Parathyroid adenoma (tissue), 2 donors: ENCODE measurements around the gene GAS2L2.
"Not testable (repeated sequence)": the region's sequence is repeated elsewhere in the genome, so short reads cannot be mapped to it uniquely, and the experiment has no call there.

Experiments
- H2AFZ ChIP-seq: fragments of 300-600 bp; sonication (generic); one replicate; pipeline ENCODE4 v1.7.0; 2017; ENCODE audit warnings: antibody characterized with exemption, mild to moderate bottlenecking
- H3K27ac ChIP-seq: fragments of 300-600 bp; sonication (generic); one replicate; pipeline ENCODE4 v1.7.0; 2017
- H3K27me3 ChIP-seq: fragments of 300-600 bp; sonication (generic); one replicate; pipeline ENCODE4 v1.7.0; 2017; ENCODE audit warnings: low read length; ENCODE audit not compliant: control insufficient read depth, insufficient read depth
- H3K36me3 ChIP-seq: fragments of 300-600 bp; sonication (generic); one replicate; pipeline ENCODE4 v1.7.0; 2017; ENCODE audit warnings: low read length; ENCODE audit not compliant: control insufficient read depth, insufficient read depth
- H3K4me1 ChIP-seq: fragments of 300-600 bp; sonication (generic); one replicate; pipeline ENCODE4 v1.7.0; 2017; ENCODE audit warnings: control low read depth
- H3K4me2 ChIP-seq: fragments of 300-600 bp; sonication (generic); one replicate; pipeline ENCODE4 v1.7.0; 2017; ENCODE audit warnings: low read length
- H3K4me3 ChIP-seq: fragments of 300-600 bp; sonication (generic); one replicate; pipeline ENCODE4 v1.7.0; 2017; ENCODE audit warnings: low read depth, low read length
- H3K79me2 ChIP-seq: fragments of 300-600 bp; sonication (generic); one replicate; pipeline ENCODE4 v1.7.0; 2017; ENCODE audit warnings: control low read depth
- H3K9ac ChIP-seq: fragments of 300-600 bp; sonication (generic); one replicate; pipeline ENCODE4 v1.7.0; 2017; ENCODE audit warnings: mild to moderate bottlenecking
- H3K9me3 ChIP-seq: fragments of 300-600 bp; sonication (generic); one replicate; pipeline ENCODE4 v1.7.0; 2017; ENCODE audit warnings: low read length; ENCODE audit not compliant: control insufficient read depth
- CTCF ChIP-seq: fragments of 300-600 bp; sonication (generic); IDR thresholded peaks from one replicate; pipeline ENCODE4 v1.7.0; 2017; ENCODE audit warnings: antibody characterized with exemption, mild to moderate bottlenecking
- donor health status: primary hyperparathyroidism.

The GAS2L2 gene

GRCh38 chr17:35705230-35705629, 47.8 kb downstream of the GAS2L2 start:
- no peaks in the 10 kb centered on the region for H3K27me3 ChIP-seq

DNA sequence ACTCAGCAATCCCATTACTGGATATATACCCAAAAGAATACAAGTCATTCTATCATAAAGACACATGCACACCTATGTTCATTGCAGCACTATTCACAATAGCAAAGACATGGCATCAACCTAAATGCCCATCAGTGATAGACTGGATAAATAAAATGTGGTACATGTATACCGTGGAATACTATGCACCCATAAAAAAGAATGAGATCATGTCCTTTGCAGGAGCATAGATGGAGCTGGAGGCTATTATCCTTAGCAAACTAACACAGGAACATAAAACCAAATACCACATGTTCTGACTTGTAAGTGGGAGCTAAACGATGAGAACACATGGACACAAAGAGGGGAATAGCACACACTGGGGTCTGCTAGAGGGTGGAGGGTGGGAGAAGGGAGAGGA, 49.7 kb downstream of the GAS2L2 start:
- H3K36me3 ChIP-seq, H3K27me3 ChIP-seq, H3K9me3 ChIP-seq, H3K4me2 ChIP-seq, H2AFZ ChIP-seq, H3K4me3 ChIP-seq, H3K27ac ChIP-seq, H3K9ac ChIP-seq: not testable (repeated sequence)
- Histone ChIP-seq H3K4me1 (peaks cover 20% of the 10 kb centered on the region), H3K79me2 (peaks cover 26% of the 10 kb centered on the region)

More at GRCh38 chr17:35705230-35705629, 47.8 kb downstream of the GAS2L2 start:
- Histone ChIP-seq H3K4me2 (no peak overlapping the region), H3K36me3 (no peaks in the 10 kb centered on the region), H2AFZ (no peak overlapping the region), H3K9me3 (no peaks in the 10 kb centered on the region), H3K4me1 (peaks cover 21% of the 10 kb centered on the region), H3K4me3 (no peak overlapping the region), H3K9ac (no peak overlapping the region), H3K79me2 (peaks cover 15% of the 10 kb centered on the region), H3K27ac (no peak overlapping the region)
- TF ChIP-seq CTCF: no peak

DNA sequence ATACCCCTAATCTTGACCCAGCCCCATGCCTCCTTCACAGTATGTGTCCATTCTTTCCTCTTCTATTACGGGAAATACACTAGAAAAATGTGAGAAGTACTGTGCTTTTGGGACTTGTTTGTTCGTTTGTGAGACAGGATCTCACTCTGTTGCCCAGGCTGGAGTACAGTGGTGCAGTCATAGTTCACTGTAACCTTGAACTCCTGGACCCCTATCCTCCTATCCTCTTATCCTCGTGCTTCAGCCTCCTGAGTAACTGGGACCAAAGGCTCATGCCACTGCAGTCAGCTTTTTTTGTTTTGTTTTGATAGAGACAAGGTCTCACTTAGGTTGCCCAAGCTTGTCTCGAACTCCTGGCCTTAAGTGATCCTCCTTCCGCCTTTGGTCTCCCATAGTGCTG, 51.5 kb downstream of the GAS2L2 start:
- Histone ChIP-seq H3K9me3 (no peaks in the 10 kb centered on the region), H3K27me3 (no peaks in the 10 kb centered on the region), H3K36me3 (no peaks in the 10 kb centered on the region), H3K79me2 (peaks cover 28% of the 10 kb centered on the region), H3K27ac (no peak overlapping the region), H3K4me2 (no peak overlapping the region), H3K4me1 (peaks cover 20% of the 10 kb centered on the region), H3K4me3 (no peak overlapping the region), H3K9ac (no peak overlapping the region), H2AFZ (no peak overlapping the region)
- no peak for TF ChIP-seq CTCF

DNA sequence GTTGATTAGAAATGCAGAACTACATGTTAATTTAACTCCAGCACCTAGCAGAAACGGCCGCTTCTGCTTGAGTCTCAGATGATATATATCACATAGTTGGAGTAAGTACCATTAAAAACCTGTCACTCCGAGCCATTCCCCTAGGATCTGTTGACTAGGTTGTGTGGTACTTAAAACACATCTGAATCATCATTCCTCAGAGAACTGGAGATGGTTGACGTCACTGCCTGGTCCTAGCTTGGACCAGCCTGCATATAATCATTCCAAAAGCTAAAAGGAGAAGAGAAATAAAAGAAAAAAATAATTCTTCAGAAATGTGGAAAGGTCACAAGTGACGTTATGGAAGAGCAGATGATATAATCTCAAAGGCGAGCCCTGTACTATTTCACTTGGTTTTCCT, 52.9 kb downstream of the GAS2L2 start:
- TF ChIP-seq CTCF: no peak
- Histone ChIP-seq H3K9ac (no peak overlapping the region), H3K27me3 (no peaks in the 10 kb centered on the region), H3K4me2 (no peak overlapping the region), H3K9me3 (no peaks in the 10 kb centered on the region), H3K36me3 (no peaks in the 10 kb centered on the region), H3K4me1 (peaks cover 25% of the 10 kb centered on the region), H3K27ac (no peak overlapping the region), H3K4me3 (no peak overlapping the region), H3K79me2 (peaks cover 28% of the 10 kb centered on the region), H2AFZ (no peak overlapping the region)

DNA sequence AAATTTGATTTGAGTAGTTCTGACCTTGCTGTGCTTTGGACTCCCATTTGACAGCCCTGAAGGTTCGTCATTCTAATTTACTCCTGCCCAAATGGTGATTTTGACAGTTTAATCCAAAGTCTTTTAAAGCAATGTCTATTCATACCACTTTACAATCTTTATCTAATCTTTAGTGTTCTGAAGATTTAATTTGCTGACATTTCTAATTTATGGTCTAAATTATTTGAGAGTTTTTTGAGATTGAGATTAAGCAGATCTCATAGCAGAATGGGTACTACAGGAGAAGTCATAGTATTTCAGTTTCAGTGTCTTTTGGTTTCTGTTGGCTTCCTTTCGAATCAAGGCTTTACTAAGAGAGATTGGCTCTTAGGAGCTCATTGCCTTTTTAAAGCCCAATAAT, 54.2 kb downstream of the GAS2L2 start:
- Histone ChIP-seq H3K9ac (no peak overlapping the region), H3K4me3 (no peak overlapping the region), H3K4me1 (peaks cover 32% of the 10 kb centered on the region), H3K79me2 (peaks cover 26% of the 10 kb centered on the region), H3K27ac (no peak overlapping the region), H3K36me3 (no peaks in the 10 kb centered on the region), H3K27me3 (no peaks in the 10 kb centered on the region), H2AFZ (no peak overlapping the region), H3K9me3 (no peaks in the 10 kb centered on the region), H3K4me2 (no peak overlapping the region)
- no peak for TF ChIP-seq CTCF
